ENCODE results near the gene CELA2B.
"Not testable (repeated sequence)": the region's sequence is repeated elsewhere in the genome, so short reads cannot be mapped to it uniquely, and the experiment has no call there.

Gene CELA2B

GRCh38 chr1:15445390-15446122 is 30.3 kb upstream of the CELA2B start:
- DNase-seq = no peak

- DNase-seq = no peak
These were observed 29.7 kb upstream of the CELA2B start for GRCh38 chr1:15446212-15446611.

DNA sequence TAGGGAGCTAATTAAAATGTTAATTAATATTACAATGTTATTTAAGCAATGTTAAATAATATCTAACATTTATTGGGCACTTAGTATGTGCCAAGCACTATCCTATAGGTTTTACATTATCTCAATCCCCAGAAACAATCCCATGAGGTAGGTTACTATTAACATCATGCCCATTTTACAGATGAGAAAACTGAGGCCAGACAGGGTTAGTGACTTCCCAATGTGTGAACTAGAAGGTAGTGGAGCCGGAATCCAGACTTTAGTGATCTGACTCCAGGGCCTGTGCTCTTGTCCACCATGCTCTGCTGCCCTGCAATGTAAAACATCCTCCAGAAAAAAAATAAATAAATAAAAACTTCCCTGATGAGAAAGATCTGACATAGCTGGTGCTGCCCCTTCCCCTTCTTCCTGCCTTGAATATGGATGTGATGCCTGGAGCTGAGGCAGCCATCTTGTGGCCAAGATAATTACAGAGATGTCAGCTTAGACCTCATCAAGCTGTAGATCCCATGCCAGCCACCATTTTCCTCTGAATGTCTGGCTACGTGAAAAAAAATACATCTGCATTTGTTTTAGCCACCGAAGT is 26.9 kb upstream of the CELA2B start:
- no peak for DNase-seq

GRCh38 chr1:15449567-15449966 is 26.3 kb upstream of the CELA2B start:
- no peak for DNase-seq

DNA sequence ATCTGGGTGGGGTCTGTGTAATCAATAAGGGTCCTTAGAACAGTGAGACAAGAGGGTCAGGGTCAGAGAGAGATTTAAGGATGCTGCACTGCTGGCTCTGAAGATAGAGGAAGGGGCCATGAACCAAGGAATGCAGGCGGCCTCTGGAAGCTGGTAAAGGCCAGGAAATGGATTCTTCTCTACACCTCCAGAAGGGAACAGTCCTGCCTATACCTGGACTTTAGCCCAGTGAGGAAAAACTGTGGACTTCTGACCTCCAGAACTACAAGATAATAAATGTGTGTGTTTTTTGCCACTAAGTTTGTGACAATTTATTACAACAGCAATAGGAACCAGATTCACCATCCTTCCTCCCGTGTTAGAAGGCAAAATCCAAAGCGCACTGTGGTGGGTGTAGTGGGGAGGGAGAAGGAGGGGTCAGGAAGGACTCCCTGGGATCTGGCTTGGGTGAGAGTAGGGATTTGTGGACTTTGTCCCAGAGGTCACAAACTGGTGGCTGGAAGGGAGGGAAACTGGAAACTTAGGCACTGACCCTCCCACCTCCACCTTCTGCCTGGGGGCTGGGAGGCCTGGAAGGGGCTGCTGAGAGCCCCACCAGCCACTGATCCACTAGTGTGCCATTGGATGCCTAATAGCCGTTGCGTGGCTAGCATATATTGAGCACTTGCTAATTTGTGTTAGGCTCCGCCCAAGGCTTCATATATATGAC is 24.7 kb upstream of the CELA2B start:
- DNase-seq = no peak

DNA sequence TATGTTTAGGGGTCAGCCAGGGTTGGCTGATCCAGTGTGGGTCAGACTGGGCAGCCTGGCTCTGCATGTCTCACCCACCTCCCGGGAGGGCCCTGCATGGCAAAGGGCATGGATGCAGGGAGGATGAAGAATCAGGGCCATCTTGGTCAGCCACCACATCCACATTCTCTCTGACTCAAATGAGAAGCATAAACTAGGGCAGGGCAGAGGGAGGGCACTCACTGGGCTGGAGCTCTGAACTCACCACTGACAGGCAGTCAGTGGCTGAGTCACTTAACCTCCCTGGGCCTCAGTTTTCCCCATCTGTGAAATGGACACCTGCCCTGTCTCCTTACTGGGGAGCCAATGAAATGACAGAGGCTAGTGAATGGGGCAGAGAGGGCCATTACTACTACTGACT is 23.7 kb upstream of the CELA2B start:
- DNase-seq = no peak

DNA sequence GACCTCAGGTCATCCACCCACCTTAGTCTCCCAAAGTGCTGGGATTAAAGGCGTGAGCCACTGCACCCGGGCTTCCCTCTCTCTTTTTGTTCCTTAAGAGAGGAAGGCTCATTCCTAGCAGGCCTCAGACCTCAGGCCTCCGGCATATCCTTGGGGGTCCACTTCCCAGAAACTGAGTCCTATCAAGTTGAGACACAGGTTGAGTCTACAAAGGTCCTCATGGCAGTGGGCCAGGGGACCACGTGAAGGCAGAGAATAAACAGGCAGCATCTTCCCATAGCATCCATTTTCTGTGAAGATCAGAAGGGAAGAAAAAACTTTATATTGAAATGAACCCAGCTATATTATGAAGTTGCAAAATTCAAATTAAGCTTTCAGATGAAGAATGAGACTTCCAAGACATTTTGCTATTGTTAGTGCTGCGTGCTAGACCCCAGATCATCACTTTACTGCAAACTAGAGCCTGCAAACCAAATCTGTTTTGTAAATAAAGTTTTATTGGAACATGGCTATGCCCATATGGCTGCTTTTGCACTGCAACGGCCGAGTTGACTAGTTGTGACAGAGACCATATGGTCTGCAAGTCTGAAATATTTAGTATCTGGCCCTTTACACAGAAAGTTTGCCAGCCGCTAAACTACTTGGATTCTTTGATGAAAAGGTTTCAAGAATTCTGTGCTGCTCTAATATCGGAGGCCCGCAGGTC is 22.9 kb upstream of the CELA2B start:
- no peak for DNase-seq

GRCh38 chr1:15453734-15454133 is 22.2 kb upstream of the CELA2B start:
- DNase-seq = no peak

GRCh38 chr1:15454256-15454655 is 21.6 kb upstream of the CELA2B start:
- DNase-seq = no peak

GRCh38 chr1:15455522-15455921 is 20.4 kb upstream of the CELA2B start:
- no peak for DNase-seq

DNA sequence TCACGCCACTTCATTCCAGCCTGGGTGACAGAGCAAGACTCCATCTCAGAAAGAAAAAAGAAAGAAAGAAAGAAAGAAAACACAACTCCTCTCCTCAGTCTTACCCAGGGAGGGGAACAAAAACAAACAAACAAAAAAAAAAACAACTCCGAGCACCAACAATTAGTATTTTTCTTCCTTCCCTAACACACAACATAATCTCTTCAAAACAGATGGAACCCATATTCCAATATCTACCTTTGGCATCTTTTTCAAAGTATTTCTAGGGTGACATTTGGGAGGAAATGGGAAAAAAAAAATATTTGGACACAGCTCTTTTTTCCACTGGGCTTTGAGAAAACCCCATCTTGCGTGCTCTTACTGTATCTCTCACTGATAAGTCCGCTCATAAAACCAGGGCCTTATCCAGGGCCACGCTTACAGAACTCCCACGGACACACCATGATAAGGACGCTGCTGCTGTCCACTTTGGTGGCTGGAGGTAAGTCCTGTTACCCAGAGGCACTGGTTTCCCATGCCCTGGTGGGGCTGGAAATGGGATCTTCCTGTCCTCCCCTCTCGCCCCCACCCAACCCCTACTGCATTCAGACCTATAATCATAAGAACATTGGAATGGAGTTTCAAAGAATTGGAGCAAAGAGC is 19.5 kb upstream of the CELA2B start, which contains the start of gene CELA2A:
Gene CELA2A, plus strand, starts transcription at position 420 of the 642 bp plus-strand sequence. Its CDS starts 22 bp downstream, at position 442.
- no peak for DNase-seq

- DNase-seq = no peak
These were observed 18.3 kb upstream of the CELA2B start for GRCh38 chr1:15457585-15457984.

DNA sequence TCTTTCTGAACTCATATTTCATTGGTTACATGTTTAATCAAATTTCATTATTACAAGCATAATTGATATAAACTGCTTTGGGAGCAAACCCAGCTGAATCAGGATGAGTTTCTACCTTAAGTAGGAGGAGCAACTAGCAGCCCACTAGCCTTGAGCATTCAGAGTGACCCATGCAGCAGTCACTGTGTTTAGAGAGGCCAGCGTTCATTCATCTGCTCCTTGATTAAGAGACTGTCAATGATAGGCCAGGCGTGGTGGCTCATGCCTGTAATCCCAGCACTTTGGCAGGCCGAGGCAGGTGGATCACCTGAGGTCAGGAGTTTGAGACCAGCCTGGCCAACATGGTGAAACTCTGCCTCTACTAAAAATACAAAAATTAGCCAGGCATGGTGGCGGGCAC is 17.5 kb upstream of the CELA2B start:
- DNase-seq = not testable (repeated sequence)

- no peak for DNase-seq
These were observed 15.9 kb upstream of the CELA2B start for GRCh38 chr1:15459771-15460707.

DNA sequence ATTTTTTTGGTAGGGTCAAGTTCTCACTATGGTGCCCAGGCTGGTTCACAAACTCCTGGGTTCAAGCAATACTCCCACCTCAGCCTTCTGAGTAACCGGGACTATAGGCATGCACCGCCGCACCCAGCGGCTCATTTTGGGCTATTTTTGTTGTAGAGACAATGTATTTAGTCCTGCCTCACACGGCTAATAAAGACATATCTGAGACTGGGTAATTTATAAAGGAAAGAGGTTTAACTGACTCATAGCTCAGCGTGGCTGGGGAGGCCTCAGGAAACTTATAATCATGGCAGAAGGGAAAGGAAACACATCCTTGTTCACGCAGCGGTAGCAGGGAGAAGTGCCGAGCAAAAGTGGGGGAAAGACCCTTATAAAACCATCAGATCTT is 15.2 kb upstream of the CELA2B start:
- no peak for DNase-seq

GRCh38 chr1:15463064-15463800 is 12.7 kb upstream of the CELA2B start:
- not testable (repeated sequence) for DNase-seq

DNA sequence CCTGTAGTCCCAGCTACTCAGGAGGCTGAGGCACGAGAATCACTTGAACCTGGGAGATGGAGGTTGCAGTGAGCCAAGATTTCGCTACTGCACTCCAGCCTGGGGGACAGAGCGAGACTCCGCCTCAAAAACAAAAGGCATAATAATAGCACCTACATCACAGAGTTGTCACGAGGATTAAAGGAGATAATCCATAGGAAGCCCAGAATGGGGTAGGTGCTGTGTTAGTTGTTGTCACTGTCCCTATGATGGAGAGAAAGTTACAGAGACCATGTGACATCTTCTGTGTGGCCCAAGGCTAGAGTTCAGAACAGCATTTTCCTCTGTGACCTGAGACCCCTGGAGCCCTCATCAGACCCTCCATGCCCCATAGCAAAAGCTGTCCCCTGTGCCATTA is 12.0 kb upstream of the CELA2B start:
- not testable (repeated sequence) for DNase-seq

- DNase-seq = no peak
These were observed 10.2 kb upstream of the CELA2B start for GRCh38 chr1:15465674-15466073.

DNA sequence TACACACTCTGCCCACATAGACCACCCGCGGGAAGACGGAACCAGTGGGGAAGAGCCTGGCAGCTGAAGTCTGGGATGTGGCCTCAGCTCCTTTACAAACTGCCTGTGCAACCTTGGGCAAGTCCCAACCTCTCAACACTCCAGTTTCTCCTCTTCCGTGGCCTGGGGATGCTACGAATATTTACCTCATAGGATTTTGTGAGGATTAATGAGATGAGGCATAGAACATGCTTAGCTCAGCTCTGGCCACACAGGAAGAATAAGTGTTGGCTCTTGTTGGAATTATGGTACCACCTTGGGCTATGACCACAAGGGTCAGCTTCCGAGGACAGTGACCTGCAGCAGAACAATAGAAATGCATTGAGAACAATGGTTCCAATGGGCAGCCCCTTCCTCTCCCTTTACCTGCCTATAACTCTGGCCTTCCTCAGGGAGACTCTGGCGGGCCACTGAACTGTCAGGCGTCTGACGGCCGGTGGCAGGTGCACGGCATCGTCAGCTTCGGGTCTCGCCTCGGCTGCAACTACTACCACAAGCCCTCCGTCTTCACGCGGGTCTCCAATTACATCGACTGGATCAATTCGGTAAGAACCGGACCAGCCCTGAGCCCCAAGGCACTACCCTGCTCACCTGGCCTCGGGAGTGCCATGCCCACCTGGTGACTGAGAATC is 8.8 kb upstream of the CELA2B start:
- DNase-seq = not testable (repeated sequence)

GRCh38 chr1:15468145-15468544 is 7.8 kb upstream of the CELA2B start:
- no peak for DNase-seq

Data from NCI-H345 (cell line).